Stimulated activated CD8-positive, alpha-beta memory T cell treated with anti-CD3 and anti-CD28 coated beads, Interleukin-15, amount 100 ng/mL, for 4 hours (primary cell): Measurements from ENCODE around the gene TMEFF1.
"Not testable (repeated sequence)": the region's sequence is repeated elsewhere in the genome, so short reads cannot be mapped to it uniquely, and the experiment has no call there.

Experiments used
- DNase-seq, 2 donors: peaks; one replicate each; pipeline ENCODE4 v3.0.0-alpha.2; 2020; ENCODE audit warnings: low read depth in 2 of 2

TMEFF1 gene, protein sequence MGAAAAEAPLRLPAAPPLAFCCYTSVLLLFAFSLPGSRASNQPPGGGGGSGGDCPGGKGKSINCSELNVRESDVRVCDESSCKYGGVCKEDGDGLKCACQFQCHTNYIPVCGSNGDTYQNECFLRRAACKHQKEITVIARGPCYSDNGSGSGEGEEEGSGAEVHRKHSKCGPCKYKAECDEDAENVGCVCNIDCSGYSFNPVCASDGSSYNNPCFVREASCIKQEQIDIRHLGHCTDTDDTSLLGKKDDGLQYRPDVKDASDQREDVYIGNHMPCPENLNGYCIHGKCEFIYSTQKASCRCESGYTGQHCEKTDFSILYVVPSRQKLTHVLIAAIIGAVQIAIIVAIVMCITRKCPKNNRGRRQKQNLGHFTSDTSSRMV

DNA sequence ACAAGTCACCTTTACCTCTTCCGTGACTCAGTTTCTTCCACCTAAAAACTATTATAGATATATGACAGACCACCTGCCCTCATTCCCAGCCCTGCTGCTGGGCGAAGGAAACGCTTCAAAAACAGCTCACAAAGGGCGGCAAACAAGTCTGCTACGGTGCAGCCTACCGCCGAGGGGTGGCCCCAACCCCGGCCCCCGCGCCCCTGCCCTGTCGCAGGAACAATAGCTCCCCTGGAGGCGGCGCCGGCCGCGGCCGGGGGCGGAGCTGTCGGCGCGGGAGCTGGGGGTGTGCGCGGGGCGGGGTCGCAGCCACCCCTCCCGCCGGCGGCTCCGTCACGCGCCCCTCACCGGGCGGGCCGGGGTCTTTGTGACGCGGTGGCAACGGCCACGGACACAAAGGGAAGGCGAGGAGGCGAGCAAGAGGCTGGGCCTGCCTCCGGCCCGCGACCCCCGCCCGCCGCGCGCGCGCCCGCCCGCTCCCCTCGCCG is at the start of gene TMEFF1:
TSS of gene TMEFF1 (plus strand) at position 362 of the 488 bp plus-strand sequence. CDS start 396 bp downstream, outside the sequence.
- peak in 1 of 2 donors; percentile 6 for DNase-seq

DNA sequence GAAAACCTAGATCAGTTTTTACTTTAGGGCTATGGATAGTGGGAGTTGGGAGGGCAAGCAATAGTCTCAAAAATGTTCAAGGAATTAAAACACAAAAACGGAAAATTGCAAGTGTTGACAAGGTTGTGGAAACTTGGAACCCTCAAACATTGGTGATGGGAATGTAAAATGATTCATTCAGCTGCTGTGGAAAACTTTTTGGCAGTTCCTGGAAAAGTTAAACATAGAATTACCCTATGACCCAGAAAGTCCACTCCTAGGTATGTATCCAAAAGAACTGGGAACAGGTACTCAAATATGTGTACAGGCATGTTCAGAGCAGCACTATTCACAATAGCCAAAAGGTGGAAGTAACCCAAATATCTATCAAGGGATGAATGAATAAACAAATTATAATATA is 47.2 kb upstream of the TMEFF1 start:
- no peak for DNase-seq

DNA sequence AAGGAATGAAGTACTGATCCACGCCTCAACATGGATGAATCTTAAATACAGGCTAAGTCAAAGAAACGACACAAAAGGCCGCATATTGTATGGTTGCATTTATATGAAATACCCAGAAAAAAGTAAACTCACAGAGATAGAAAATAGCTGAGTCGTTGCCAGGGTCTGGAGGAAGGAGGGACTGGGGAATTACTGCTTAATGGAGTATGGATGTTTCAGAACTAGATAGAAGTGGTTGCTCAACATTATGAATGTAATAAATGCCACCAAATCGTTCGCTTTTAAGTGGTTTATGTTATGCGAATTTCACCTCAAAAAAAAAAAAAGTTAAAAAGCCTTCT is 46.8 kb upstream of the TMEFF1 start:
- DNase-seq = no peak

DNA sequence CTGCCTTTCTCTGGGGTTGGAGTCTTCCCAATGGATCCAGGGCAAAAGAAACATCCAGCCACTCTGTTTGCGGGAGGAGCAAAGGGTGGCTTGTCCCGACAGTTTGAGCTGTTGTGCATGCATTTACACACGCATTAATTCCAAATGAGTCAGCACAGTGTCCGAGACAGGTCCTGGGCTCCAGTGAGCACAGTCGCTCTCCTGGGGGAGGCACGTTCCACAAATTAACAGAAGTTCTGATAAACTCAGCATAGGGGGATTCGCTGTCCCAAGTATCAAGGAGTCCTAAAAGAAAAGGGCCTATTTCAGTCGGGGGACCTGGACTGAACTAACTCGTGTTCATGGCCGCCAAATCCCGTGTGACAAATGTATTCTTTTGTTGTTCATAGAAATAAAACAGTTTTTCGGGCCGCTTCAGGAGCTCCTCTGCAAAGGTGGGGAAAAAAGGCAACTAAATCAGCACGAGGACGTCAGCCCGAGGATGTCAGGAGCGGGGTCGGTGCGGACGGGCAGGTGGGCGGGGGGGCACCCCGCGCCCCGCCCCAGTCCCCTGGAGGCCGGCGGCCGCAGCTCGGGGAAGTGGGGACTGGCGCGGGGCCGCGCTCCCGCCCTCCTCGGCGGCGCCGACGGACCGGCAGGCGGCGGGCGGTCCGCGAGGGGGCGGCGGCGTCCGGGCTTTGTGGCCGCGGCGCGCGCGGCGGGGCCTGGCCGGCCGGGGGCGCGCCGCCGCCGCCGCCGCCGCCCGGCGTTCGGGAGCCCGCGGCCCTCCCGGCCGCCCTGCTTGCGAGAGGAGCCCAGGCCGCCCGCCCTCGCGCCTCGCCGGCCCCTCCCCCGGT is 46.2 kb upstream of the TMEFF1 start, which contains the start of gene MSANTD3:
TSS of gene MSANTD3 (plus strand) at position 614 of the 836 bp plus-strand sequence. CDS start 14,796 bp downstream, outside the sequence.
- peak in 1 of 2 donors; percentile 37 for DNase-seq

DNA sequence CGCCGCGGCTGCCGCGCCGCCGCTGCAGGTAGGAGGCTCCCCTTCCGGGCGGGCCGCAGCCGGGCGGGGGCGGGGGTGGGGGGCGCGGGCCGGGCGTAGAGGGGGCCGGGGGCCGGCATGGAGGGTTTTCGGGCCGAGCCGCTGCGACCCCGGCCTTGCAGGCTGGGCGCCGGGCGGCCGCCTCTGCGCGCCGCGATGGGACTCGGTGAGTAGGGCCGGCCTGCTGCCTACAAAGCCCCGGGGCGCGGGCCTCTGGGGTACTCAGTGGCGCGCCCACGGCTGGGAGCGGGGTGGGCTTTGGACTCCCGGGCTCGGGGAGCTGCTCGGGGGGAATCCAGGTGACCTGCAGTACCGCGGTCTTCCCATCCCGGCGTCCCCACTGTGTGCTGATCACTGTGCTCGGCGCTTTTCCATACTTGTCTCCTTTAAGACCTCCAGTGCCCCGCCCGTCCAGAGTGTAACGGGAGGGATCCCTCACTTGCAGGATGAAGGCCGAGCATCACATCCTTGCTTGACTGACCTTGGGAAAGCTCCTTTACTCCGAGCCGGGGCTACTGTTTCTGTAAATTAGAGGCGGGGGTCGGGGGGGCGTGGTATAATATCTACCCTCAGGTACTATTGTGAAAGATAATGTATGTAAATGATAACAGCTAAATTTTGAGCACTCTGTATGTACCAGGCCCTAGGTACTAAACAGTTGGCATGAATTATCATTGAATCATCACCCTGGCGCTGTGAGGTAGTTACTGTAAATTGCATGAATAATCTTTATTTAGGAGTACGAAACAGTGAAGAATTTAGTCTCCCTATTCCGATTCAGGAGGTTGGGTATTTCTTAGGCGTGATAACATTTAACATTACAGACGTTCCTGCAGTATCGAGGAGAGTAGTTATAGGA is 45.3 kb upstream of the TMEFF1 start:
- no peak for DNase-seq

DNA sequence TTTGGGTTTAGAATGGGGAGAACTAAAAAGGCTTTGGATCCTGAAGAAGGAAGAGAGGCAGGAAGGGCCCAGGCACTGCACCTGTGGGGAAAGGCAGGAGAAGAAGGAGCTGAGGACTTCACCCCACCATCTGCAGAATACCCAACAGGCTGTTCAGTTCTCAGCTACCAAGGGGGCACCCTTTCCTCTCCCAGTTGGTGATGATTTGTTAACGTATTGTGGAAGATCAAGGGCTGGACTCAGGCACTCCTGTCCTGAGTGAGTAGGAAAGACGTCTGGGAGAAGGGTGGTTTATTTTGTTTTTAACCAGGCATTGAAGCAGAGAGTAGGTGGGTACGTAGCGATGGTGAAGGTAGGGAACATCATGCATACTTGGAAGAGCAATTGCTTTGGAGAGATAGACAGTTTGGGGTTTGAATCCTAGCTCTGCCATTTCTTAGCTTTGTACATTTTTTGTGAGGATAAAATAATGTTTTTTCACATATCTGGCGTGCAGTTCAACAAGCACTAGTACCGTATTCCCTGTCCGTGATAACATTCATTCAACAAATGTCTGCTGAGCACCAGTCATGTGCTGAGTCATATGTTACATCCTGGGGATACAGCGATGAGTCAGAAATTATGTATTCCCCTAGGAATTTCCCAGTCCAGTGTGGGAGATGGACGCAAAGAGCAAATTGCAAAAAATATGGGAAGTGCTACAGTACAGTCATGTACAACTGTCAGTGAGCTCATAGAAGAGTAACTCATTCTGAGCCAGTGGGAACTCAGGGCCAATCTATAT is 43.9 kb upstream of the TMEFF1 start:
- no peak for DNase-seq

DNA sequence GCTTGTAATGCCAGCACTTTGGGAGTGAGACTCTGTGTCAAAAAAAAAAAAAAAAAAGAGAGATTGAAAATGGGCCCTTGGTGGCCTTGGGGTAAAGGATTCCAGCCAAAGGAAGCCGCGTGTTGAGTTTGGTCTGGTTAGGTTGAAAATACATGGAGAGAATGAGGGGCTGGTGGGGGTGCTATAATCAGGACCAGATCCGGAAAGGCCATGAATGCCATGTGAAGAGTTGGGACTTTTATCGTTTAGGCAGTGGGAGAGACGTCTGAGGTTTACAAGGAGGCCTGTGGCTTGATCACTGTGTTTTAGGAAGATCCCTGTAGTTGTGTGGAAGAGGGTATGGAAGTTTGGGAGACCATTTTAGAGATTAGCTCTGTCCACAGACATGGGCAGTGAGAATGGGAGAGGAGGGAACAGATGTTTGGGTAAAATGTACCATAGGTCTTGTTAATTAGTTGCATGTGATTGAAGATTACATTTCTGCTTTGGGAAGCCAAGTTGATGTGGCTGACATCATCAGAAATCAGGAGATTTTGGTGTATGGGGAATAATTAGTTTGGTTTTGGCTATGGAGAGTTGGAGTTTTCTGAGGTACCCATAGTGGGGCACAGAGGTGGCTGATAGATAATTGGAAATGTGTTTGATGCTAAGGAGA is 42.5 kb upstream of the TMEFF1 start:
- no peak for DNase-seq

DNA sequence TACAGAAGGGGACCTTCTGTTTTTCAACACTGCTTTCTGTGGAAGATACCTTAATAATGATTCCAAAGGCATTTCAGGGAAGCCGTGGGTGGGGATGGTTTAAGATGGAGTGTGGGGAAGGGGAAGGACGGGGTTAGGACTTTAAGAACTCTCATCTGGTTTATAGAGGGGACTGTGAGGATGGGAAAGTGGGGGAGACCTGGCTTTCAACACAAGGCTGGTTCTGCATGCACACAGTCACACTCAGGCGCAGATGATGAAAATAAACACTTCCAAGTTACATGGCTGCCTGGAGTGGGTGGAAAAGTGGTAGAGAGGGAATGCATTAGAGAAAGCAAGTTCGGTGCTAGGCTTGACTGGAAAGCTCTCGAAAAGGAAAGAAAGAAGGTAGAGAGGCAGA is 41.1 kb upstream of the TMEFF1 start:
- no peak for DNase-seq

DNA sequence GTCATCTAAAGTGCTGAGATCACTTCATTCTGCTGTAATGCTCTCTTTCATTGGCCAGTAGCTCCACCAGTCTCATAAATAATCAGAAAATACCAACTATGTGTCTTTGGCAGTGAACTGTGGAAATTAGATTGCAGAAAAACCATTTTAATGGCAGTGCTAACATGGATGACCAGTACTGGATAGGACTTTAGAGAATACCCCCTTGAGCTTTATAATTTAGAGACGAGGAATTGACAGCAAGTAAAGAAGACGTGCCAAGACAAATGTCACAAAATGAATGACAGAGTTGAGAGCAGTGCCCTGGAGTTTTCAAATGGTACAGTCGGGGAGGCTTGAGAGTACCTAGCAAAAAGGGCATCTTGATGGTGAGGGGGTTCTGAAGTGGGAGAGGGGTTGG is 40.2 kb upstream of the TMEFF1 start:
- DNase-seq = no peak

DNA sequence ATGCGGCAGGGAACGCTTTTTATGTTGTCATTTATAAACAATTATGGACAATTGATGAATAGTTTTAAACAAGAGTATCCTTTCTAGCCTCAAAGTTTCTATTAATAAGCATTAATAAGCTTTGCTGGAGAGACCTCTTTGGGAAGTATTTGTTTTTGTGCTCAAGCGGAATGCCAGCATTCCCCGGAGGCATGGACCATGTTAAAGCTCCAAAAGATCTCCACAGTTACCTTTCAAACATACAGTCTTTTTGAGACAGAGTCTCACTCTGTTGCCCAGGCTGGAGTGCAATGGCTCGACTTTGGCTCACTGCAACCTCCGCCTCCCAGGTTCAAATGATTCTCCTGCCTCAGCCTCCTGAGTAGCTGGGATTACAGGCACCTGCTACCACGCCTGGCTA is 36.4 kb upstream of the TMEFF1 start:
- DNase-seq = no peak

DNA sequence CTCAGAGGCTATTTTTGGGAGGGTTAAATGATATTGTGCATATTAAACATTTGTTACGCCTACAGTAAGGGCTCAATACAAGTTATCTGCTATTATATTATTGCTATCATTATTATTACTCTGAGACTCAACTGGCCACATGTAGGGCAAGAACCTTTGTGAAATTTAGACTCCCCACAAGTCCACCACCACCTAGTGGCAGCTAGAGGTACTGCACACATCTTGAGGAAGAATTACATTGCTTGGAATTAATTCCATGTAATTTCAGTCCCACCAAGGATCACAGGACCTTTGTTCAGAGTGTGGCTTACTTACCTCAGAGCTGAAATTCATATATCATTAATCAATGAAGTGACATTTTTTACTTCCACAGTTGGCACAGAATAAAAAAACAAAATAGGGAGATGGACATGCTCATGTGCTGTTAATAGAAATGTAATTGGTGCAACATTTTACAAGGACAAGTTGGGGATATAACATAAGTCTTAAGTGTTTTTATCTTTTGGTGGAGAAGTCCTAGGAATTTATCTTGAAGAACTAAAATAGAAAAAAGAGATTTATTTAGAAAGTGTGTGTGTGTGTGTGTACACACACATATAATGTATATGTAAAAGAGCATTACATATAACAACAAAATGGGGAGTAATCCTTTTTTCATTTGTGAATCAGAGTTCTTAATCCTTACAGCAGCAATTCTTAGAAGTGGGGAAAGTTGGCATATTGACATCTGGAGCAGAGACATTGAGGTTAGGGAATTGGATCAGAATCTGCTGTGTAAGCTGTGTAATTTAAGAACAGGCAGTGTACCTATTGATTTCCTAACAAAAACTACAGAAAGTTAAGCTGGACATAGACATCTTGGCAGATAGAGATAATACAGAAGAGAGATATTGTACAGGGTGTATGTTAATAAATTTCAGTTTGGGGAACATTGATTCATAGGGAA is 34.8 kb upstream of the TMEFF1 start:
- peak in 1 of 2 donors; percentile 51 for DNase-seq

DNA sequence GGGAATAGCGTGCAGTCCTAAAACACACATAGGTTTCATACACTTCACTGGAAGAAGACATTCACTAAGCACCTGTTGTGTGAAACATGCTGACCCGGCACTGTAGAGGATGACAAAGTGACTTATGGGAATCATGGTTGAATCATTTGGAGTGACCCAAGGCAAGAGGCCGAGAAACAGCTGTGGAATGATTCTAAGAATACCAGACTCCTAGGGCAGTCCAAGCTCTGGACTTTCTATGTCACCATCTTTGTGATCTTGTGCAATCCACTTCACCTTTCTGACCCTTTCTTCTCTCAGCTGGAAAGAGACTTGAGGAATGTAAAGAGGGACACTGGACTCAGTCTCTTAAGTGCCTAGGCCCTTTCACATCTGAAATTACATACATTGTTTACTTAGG is 32.9 kb upstream of the TMEFF1 start:
- DNase-seq = no peak

DNA sequence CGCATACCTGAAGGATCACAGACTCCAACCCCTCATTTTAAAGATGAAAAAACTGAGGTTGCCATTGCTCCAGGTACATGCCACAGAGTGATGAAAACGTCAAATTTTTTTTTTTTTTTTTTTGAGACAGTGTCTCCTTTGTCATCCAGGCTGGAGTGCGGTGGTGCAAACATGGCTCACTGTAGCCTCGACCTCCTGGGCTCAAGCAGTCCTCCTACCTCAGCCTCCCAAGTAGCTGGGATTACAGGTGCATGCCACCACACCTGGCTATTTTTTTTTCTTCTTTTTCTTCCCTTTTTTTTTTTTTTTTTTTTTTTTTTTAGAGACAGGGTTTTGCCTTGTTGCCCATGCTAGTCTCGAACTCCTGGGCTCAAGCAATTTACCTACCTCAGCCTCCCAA is 32.5 kb upstream of the TMEFF1 start:
- DNase-seq = not testable (repeated sequence)

DNA sequence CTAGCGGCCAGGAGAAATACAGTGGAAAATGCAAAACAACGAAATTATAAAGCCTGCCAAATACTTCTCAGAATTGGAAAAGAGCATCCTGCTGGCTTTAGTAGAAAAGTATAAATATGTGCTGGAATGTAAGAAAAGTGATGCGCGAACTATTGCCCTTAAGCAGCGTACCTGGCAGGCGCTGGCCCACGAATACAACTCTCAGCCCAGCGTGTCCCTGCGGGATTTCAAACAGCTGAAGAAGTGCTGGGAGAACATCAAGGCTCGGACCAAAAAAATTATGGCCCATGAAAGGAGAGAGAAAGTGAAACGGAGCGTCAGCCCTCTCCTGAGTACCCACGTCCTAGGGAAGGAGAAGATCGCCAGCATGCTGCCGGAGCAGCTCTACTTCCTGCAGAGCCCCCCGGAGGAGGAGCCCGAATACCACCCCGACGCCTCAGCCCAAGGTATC is 31.0 kb upstream of the TMEFF1 start:
- DNase-seq = no peak

DNA sequence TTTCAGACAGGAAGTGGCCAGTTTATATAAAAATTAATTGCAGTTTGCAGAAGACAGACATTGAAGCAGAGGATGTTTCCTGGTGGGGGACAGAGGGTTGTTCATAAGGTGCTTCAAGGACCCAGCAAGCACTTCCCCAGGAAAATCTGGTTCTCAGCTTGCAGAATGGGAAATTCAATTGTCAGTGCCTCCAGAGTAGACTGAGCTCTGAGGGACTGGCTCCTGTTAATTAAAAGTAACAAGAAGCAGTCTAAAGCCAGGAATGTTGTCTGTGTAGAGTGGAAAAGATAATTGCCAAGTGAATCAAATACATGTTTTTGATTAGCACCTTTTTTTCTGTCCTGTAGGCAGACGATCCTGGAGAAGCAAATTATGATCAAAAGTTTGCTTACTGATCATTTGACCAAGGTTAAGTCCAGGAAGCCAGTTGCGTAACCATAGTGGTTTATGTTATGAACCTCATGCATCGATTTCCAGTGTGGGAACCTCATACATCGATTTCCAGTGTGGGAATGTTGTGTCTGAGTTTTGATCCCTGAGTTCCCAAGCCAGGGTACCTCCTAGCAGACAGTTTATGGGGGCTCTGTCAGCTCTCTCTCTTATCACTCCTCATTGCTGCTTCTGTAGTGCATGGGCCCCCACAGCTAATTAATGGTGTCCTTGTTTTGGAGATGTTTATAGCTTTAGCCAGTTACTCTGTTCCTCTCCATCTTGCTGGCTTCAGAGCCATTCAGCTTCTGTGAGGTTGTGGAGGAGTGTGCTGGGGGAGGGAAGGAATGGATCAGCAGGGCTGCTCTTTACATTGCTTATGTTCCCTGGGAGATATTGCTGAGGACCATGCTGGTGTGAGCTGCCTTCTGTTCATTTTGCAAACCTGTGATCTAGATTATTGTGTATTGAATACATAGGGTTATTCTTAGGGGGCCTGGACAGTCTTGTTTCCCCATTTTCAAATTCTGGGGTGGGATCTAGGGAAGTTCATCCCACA is 28.9 kb upstream of the TMEFF1 start:
- DNase-seq = no peak

DNA sequence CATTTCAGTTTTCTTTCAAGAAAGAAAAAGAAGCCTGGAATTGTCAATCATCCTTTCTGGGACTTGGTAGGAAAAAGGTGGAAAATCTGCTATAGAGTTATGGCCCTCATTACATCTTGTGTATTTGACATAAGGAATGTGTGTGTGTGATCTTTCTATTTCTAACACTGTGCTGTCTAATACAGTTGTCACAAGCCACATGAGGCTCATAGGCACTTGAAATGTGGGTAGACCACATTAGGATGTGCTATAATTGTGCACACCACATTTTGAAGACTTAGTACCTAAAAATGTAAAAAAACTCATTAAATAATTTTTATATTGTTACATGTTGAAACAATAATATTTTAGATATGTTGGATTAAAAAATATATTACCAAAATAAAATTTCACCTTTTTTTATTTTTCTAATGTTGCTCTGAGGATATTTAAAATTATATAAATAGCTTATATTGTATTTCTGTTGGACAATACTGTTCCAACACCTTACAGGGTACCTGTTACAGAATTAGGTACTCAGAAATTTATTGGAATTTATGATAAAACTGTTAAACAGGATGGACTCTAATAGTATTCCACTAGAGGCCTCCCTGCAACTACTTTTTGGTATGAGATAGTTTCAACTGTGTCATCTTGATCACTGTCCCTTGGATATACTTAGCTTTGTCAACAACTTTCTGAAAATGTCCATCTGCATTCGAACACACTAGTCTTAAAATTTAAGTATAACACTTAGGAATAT is 27.6 kb upstream of the TMEFF1 start:
- DNase-seq = no peak

DNA sequence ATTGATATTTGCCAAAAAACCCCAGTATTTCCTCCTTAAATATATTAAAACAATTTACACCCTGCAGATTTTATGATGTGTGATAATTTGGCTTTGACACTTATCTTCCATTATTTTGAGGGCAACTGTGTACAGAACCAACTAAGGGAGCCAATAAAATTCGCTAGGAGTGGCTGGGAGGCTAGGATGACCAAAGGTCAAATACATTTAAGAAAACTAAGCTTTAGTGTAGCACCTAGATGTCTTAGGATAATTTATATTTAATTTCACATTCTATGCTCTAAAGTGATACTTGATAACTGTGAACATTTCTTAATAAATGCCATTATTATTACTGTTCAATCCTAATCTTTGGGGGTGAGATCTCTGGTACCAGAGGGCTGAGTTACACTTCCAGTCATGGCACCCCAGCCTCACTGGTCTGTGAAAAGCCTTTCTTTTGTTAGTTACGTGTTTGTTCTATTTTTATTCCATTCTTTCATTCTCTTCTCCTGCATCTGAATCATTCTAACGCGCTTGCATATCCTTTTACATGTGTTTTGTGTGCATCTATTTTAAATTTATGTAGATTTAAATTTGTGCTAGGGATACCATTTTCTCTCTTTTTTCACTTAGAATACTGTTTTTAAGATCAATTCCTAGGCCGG is 26.9 kb upstream of the TMEFF1 start:
- no peak for DNase-seq
